ENCODE results near the gene IL36A. TPM values are rescaled to one million over a fixed set of nuclear protein-coding genes. Genes with fewer than 3 reads are reported as not detected.

Gene IL36A
- polyA plus RNA-seq, 1 donor (not counting 4 experiments of a cell fraction or from before 2014, with no cell fraction given), result not detected

GRCh38 chr2:113036763-113037162, 31.5 kb downstream of the IL36A start:
- H3K27me3 ChIP-seq (ENCODE audit: control insufficient read depth, extremely low read depth, insufficient read depth, low read length), result no peaks in the 10 kb centered on the region
- H3K4me3 ChIP-seq (ENCODE audit: control insufficient read depth in 2 of 3, extremely low read depth in 1 of 3, insufficient read depth in 2 of 3, low read depth in 1 of 3, low read length in 3 of 3), result no peak overlapping the region
- no peak for TF ChIP-seq CTCF (optimal IDR thresholded peaks at IDR 0.05 in 1 of 3, IDR thresholded peaks at IDR 0.05 in 1 of 3, conservative IDR thresholded peaks at IDR 0.05 in 1 of 3; ENCODE audit: extremely low read depth in 1 of 3, insufficient read depth in 2 of 3, low read length in 3 of 3)
- TF ChIP-seq EZH2 (IDR thresholded peaks at IDR 0.05; ENCODE audit: low read length), result no peak
- no peak overlapping the region for H2AFZ ChIP-seq (ENCODE audit: control insufficient read depth, low read length)
- DNase-seq (ENCODE audit: low read depth, low spot score) (no peak), FAIRE-seq (no peak)
- no peaks in the 10 kb centered on the region for H3K9me3 ChIP-seq (ENCODE audit: control insufficient read depth, low read depth, low read length)
- dilution Hi-C loops (cut with MboI; ENCODE audit: extremely low pct_ligation_motif_present, low sequenced_read_pairs), result no loop called here
- no peaks in the 10 kb centered on the region for H3K79me2 ChIP-seq (ENCODE audit: control insufficient read depth, insufficient read depth, low read length)
- H3K9ac ChIP-seq (ENCODE audit: control insufficient read depth, extremely low read depth, insufficient read depth, low read length), result no peak overlapping the region
- no peak overlapping the region for H3K4me2 ChIP-seq (ENCODE audit: control insufficient read depth, extremely low read depth, insufficient read depth, low read depth, low read length)
- H3K4me1 ChIP-seq (ENCODE audit: control insufficient read depth, extremely low read depth, insufficient read depth, low read length), result no peaks in the 10 kb centered on the region
- H3K9me1 ChIP-seq (ENCODE audit: control insufficient read depth, extremely low read depth, insufficient read depth, low read length), result no peaks in the 10 kb centered on the region
- no peaks in the 10 kb centered on the region for H3K36me3 ChIP-seq (ENCODE audit: control insufficient read depth in 2 of 2, extremely low read depth in 1 of 2, insufficient read depth in 2 of 2, low read length in 2 of 2)
- H3K27ac ChIP-seq (ENCODE audit: control insufficient read depth, insufficient read depth, low read length), result no peak overlapping the region
- H4K20me1 ChIP-seq (ENCODE audit: control insufficient read depth, extremely low read depth, insufficient read depth, low read length), result no peaks in the 10 kb centered on the region

GRCh38 chr2:113038291-113038690, 33.0 kb downstream of the IL36A start:
- no peaks in the 10 kb centered on the region for H3K4me1 ChIP-seq (ENCODE audit: control insufficient read depth, extremely low read depth, insufficient read depth, low read length)
- TF ChIP-seq EZH2 (IDR thresholded peaks at IDR 0.05; ENCODE audit: low read length), result no peak

GRCh38 chr2:113039158-113039557, 33.9 kb downstream of the IL36A start:
- Histone ChIP-seq H3K4me2 (ENCODE audit: control insufficient read depth, extremely low read depth, insufficient read depth, low read depth, low read length) (no peak overlapping the region), H3K27me3 (ENCODE audit: control insufficient read depth, extremely low read depth, insufficient read depth, low read length) (no peaks in the 10 kb centered on the region), H3K9ac (ENCODE audit: control insufficient read depth, extremely low read depth, insufficient read depth, low read length) (no peak overlapping the region), H3K4me1 (ENCODE audit: control insufficient read depth, extremely low read depth, insufficient read depth, low read length) (no peaks in the 10 kb centered on the region), H3K79me2 (ENCODE audit: control insufficient read depth, insufficient read depth, low read length) (no peaks in the 10 kb centered on the region), H3K36me3 (ENCODE audit: control insufficient read depth in 2 of 2, extremely low read depth in 1 of 2, insufficient read depth in 2 of 2, low read length in 2 of 2) (no peaks in the 10 kb centered on the region), H3K9me1 (ENCODE audit: control insufficient read depth, extremely low read depth, insufficient read depth, low read length) (no peaks in the 10 kb centered on the region), H3K4me3 (ENCODE audit: control insufficient read depth in 2 of 3, extremely low read depth in 1 of 3, insufficient read depth in 2 of 3, low read depth in 1 of 3, low read length in 3 of 3) (no peak overlapping the region), H4K20me1 (ENCODE audit: control insufficient read depth, extremely low read depth, insufficient read depth, low read length) (no peaks in the 10 kb centered on the region), H2AFZ (ENCODE audit: control insufficient read depth, low read length) (no peak overlapping the region), H3K9me3 (ENCODE audit: control insufficient read depth, low read depth, low read length) (no peaks in the 10 kb centered on the region), H3K27ac (ENCODE audit: control insufficient read depth, insufficient read depth, low read length) (no peak overlapping the region)
- dilution Hi-C loops (cut with MboI; ENCODE audit: extremely low pct_ligation_motif_present, low sequenced_read_pairs), result no loop called here
- no peak for DNase-seq (ENCODE audit: low read depth, low spot score)
- TF ChIP-seq CTCF (optimal IDR thresholded peaks at IDR 0.05 in 1 of 3, IDR thresholded peaks at IDR 0.05 in 1 of 3, conservative IDR thresholded peaks at IDR 0.05 in 1 of 3; ENCODE audit: extremely low read depth in 1 of 3, insufficient read depth in 2 of 3, low read length in 3 of 3) (no peak), EZH2 (IDR thresholded peaks at IDR 0.05; ENCODE audit: low read length) (no peak)
- FAIRE-seq, result no peak

More at GRCh38 chr2:113038291-113038690, 33.0 kb downstream of the IL36A start:
- no peaks in the 10 kb centered on the region for H3K36me3 ChIP-seq (ENCODE audit: control insufficient read depth in 2 of 2, extremely low read depth in 1 of 2, insufficient read depth in 2 of 2, low read length in 2 of 2)
- FAIRE-seq (no peak), DNase-seq (ENCODE audit: low read depth, low spot score) (no peak)
- no peaks in the 10 kb centered on the region for H3K79me2 ChIP-seq (ENCODE audit: control insufficient read depth, insufficient read depth, low read length)
- H3K4me2 ChIP-seq (ENCODE audit: control insufficient read depth, extremely low read depth, insufficient read depth, low read depth, low read length), result no peak overlapping the region
- no peak overlapping the region for H3K4me3 ChIP-seq (ENCODE audit: control insufficient read depth in 2 of 3, extremely low read depth in 1 of 3, insufficient read depth in 2 of 3, low read depth in 1 of 3, low read length in 3 of 3)
- dilution Hi-C loops (cut with MboI; ENCODE audit: extremely low pct_ligation_motif_present, low sequenced_read_pairs), result no loop called here
- no peak overlapping the region for H2AFZ ChIP-seq (ENCODE audit: control insufficient read depth, low read length)
- H4K20me1 ChIP-seq (ENCODE audit: control insufficient read depth, extremely low read depth, insufficient read depth, low read length), result no peaks in the 10 kb centered on the region
- no peaks in the 10 kb centered on the region for H3K27me3 ChIP-seq (ENCODE audit: control insufficient read depth, extremely low read depth, insufficient read depth, low read length)
- no peaks in the 10 kb centered on the region for H3K9me1 ChIP-seq (ENCODE audit: control insufficient read depth, extremely low read depth, insufficient read depth, low read length)
- H3K9me3 ChIP-seq (ENCODE audit: control insufficient read depth, low read depth, low read length), result no peaks in the 10 kb centered on the region
- no peak overlapping the region for H3K9ac ChIP-seq (ENCODE audit: control insufficient read depth, extremely low read depth, insufficient read depth, low read length)
- no peak overlapping the region for H3K27ac ChIP-seq (ENCODE audit: control insufficient read depth, insufficient read depth, low read length)
